ENCODE results near the gene ATCAY. TPM values are rescaled to one million over a fixed set of nuclear protein-coding genes. Genes with fewer than 3 reads are reported as not detected.
"Not testable (repeated sequence)": the region's sequence is repeated elsewhere in the genome, so short reads cannot be mapped to it uniquely, and the experiment has no call there.

The ATCAY gene
- total RNA-seq, 4 donors from 2014 or later = not detected

- TF ChIP-seq CTCF (IDR thresholded peaks at IDR 0.05) (no peak), POLR2A (IDR thresholded peaks at IDR 0.05) (no peak)
- WGBS, 2 donors = 43% methylated on average over 3 of the region's 11 CpGs; no CpG with 5 or more reads in 1 of the 2 donors
- no peaks in the 10 kb centered on the region for H3K27me3 ChIP-seq
- no peak overlapping the region for H3K27ac ChIP-seq
- no peaks in the 10 kb centered on the region for H3K36me3 ChIP-seq
- H3K9me3 ChIP-seq = no peaks in the 10 kb centered on the region
- intact Hi-C loops (cut with DNase I) = no loop called here
- DNase-seq = no peak
- H3K4me3 ChIP-seq = no peak overlapping the region
- H3K4me1 ChIP-seq = peaks cover 0 to 33% (median 10%) of the 10 kb centered on the region in 3 donors
Observed at GRCh38 chr19:3949294-3949693, 68.8 kb downstream of the ATCAY start.

GRCh38 chr19:3949997-3950859 lies 69.7 kb downstream of the ATCAY start:
- H3K27ac ChIP-seq = peak overlapping the region; percentile 16 to 86 (median 70)
- no peaks in the 10 kb centered on the region for H3K27me3 ChIP-seq
- peak overlapping the region in 3 of 4 donors; percentile 1 to 48 (median 16) for H3K4me3 ChIP-seq
- DNase-seq = no peak
- WGBS, 2 donors = 33% methylated on average over 1 of the region's 20 CpGs; no CpG with 5 or more reads in 1 of the 2 donors
- H3K9me3 ChIP-seq = no peaks in the 10 kb centered on the region
- no peaks in the 10 kb centered on the region for H3K36me3 ChIP-seq
- peaks cover 0 to 38% (median 10%) of the 10 kb centered on the region in 3 donors for H3K4me1 ChIP-seq
- intact Hi-C loops (cut with DNase I) = no loop called here
- no peak for TF ChIP-seq CTCF (IDR thresholded peaks at IDR 0.05)
- TF ChIP-seq POLR2A (IDR thresholded peaks at IDR 0.05) = no peak

GRCh38 chr19:3950871-3951861 lies 70.7 kb downstream of the ATCAY start:
- intact Hi-C loops (cut with DNase I) = no loop called here
- Histone ChIP-seq H3K9me3 (no peaks in the 10 kb centered on the region), H3K4me3 (peak overlapping the region in 3 of 4 donors; percentile 1 to 48 (median 16)), H3K27me3 (no peaks in the 10 kb centered on the region), H3K27ac (peak overlapping the region; percentile 16 to 86 (median 70)), H3K4me1 (peaks cover 0 to 38% (median 10%) of the 10 kb centered on the region in 3 donors), H3K36me3 (peaks cover 0 to 8% (median 0%) of the 10 kb centered on the region in 3 donors)
- no peak for TF ChIP-seq CTCF (IDR thresholded peaks at IDR 0.05)
- no peak for DNase-seq
- 42 to 52% methylated on average over 14 to 16 of the region's 41 CpGs for WGBS, 2 donors

- H3K4me1 ChIP-seq = peaks cover 0 to 42% (median 10%) of the 10 kb centered on the region in 3 donors
- 88 to 91% methylated on average over 7 to 9 of the region's 9 CpGs for WGBS, 2 donors
- peaks cover 0 to 25% (median 3%) of the 10 kb centered on the region in 3 donors for H3K36me3 ChIP-seq
- H3K9me3 ChIP-seq; H3K27me3 ChIP-seq; DNase-seq; H3K4me3 ChIP-seq; intact Hi-C loops (cut with DNase I): not testable (repeated sequence)
- H3K27ac ChIP-seq = peak overlapping the region in 3 of 4 donors; percentile 20 to 44 (median 23)
Observed at GRCh38 chr19:3952755-3953276, 72.3 kb downstream of the ATCAY start.

GRCh38 chr19:3954107-3954506 lies 73.6 kb downstream of the ATCAY start:
- 43 to 71% methylated on average over 3 to 10 of the region's 12 CpGs for WGBS, 2 donors
- intact Hi-C loops (cut with DNase I) = no loop called here
- Histone ChIP-seq H3K4me3 (no peak overlapping the region), H3K27me3 (no peaks in the 10 kb centered on the region), H3K9me3 (no peaks in the 10 kb centered on the region), H3K27ac (peak overlapping the region in 3 of 4 donors; percentile 18 to 38 (median 36)), H3K4me1 (peaks cover 0 to 42% (median 10%) of the 10 kb centered on the region in 3 donors), H3K36me3 (peaks cover 11 to 37% (median 16%) of the 10 kb centered on the region in 3 donors)
- DNase-seq = no peak
- TF ChIP-seq CTCF (IDR thresholded peaks at IDR 0.05) (no peak), POLR2A (IDR thresholded peaks at IDR 0.05) (no peak)

- intact Hi-C loops (cut with DNase I); H3K4me3 ChIP-seq; H3K9me3 ChIP-seq; H3K27me3 ChIP-seq; DNase-seq; H3K27ac ChIP-seq: not testable (repeated sequence)
- WGBS, 2 donors = 87 to 91% methylated on average over 13 of the region's 13 CpGs
- peaks cover 22 to 49% (median 28%) of the 10 kb centered on the region in 3 donors for H3K36me3 ChIP-seq
- peaks cover 0 to 40% (median 10%) of the 10 kb centered on the region in 3 donors for H3K4me1 ChIP-seq
Observed at GRCh38 chr19:3955276-3955675, 74.8 kb downstream of the ATCAY start.

All from esophagus squamous epithelium (tissue), 5 donors.